ENCODE data around the gene SCYL1. TPM values are rescaled to one million over a fixed set of nuclear protein-coding genes. Genes with fewer than 3 reads are reported as not detected.

The SCYL1 gene
- total RNA-seq, 2 experiments from 2014 or later, result 74.2 to 74.9 TPM

- Mint-ChIP-seq H3K4me3 (peak overlapping the region; percentile 48), H3K36me3 (peaks cover 31% of the 10 kb centered on the region), H3K27ac (peak overlapping the region; percentile 60), H3K27me3 (no peaks in the 10 kb centered on the region), H3K4me1 (peaks cover 43% of the 10 kb centered on the region), H3K9me3 (no peaks in the 10 kb centered on the region)
- ATAC-seq (ENCODE audit: low read depth) (no peak), DNase-seq (peak; percentile 24)
- POLR2A ChIA-PET, result interaction anchor here (1.1 to 1.9 kb wide), 3 partner anchors 17 to 46 kb away, joined by 3 to 10 read pairs (median 3); partner anchors contain the start of gene ZNRD2
Observed at GRCh38 chr11:65548395-65548794, 23.5 kb downstream of the SCYL1 start.

DNA sequence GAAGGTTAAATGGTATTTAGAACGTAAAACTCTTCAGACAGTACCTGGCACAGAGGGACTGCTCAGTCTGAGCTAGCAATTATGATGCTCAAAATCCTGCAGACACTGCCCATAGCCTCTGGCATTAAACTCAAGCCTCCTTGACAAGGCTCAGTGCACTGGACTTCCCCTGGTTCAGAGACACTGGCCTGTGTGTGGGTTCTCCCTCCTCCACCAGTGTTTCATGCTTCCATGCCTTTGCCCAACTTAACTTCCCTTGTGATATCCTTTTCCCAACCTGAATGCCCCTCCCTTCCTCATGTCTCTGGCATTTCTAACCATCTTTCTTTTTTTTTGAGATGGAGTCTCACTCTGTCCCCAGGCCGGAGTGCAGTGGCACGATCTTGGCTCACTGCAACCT is 24.2 kb downstream of the SCYL1 start:
- Mint-ChIP-seq H3K4me3 (no peak overlapping the region), H3K9me3 (no peaks in the 10 kb centered on the region), H3K27me3 (no peaks in the 10 kb centered on the region), H3K27ac (no peak overlapping the region), H3K36me3 (peaks cover 31% of the 10 kb centered on the region), H3K4me1 (peaks cover 43% of the 10 kb centered on the region)
- no peak for DNase-seq
- POLR2A ChIA-PET, result interaction anchor here (0.6 to 1.9 kb wide), 3 partner anchors 10 to 21 kb away, joined by 3 to 10 read pairs (median 4); partner anchors contain the start of gene ZNRD2
- ATAC-seq (ENCODE audit: low read depth), result no peak

DNA sequence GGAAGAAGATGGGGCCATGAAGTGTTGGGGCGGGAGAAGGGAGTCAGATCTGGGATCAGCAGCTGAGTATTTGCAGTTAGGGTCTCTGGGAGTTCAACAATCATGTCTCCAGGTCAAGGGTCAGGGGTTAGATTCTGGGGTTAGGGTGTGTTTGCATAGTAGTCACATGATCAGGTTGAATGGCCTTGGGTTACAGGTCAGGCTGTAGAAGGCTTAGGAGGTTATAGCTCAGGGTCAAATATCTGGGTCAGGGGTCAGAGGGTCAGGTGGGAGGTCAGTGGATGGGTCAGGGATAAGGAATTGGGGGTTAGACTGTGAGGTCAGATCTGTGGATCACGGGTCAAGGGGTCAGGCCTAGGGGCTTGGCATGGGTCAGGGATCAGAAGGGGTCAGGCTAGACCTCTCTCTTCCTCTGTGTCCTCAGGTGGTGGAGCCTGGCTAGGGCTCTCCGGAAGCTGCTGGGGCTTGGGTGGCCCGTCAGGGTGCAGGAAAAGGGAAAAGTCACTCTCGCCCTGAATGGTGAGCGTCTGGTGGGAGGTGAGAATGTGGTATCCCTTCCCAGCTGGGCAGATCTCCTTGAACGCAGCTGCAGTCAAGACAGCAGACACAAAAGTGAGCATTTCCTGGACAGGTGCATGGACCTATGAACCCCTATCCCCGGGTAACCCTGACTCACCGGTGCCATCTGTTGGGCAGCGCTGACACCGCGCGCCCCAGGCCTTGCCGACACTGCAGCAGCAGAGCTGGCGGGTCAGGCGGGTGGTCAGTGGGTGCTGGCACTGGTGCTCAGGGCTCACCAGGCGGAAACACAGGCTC is 26.9 kb downstream of the SCYL1 start:
- DNase-seq (peak; percentile 74), ATAC-seq (ENCODE audit: low read depth) (peak; percentile 29)
- peaks cover 29% of the 10 kb centered on the region for H3K36me3 Mint-ChIP-seq
- H3K27ac Mint-ChIP-seq, result peak overlapping the region; percentile 30
- H3K27me3 Mint-ChIP-seq, result no peaks in the 10 kb centered on the region
- POLR2A ChIA-PET, result interaction anchor here (1.0 to 3.7 kb wide), 9 partner anchors 10 to 130 kb away, joined by 3 to 34 read pairs (median 6); partner anchors contain the start of genes FAM89B, SCYL1 and ZNRD2
- H3K4me3 Mint-ChIP-seq, result no peak overlapping the region
- H3K4me1 Mint-ChIP-seq, result peaks cover 57% of the 10 kb centered on the region
- no peaks in the 10 kb centered on the region for H3K9me3 Mint-ChIP-seq

GRCh38 chr11:65552388-65552951 is 27.6 kb downstream of the SCYL1 start:
- Mint-ChIP-seq H3K4me3 (peak overlapping the region; percentile 1), H3K27ac (peak overlapping the region; percentile 30), H3K4me1 (peaks cover 59% of the 10 kb centered on the region)

DNA sequence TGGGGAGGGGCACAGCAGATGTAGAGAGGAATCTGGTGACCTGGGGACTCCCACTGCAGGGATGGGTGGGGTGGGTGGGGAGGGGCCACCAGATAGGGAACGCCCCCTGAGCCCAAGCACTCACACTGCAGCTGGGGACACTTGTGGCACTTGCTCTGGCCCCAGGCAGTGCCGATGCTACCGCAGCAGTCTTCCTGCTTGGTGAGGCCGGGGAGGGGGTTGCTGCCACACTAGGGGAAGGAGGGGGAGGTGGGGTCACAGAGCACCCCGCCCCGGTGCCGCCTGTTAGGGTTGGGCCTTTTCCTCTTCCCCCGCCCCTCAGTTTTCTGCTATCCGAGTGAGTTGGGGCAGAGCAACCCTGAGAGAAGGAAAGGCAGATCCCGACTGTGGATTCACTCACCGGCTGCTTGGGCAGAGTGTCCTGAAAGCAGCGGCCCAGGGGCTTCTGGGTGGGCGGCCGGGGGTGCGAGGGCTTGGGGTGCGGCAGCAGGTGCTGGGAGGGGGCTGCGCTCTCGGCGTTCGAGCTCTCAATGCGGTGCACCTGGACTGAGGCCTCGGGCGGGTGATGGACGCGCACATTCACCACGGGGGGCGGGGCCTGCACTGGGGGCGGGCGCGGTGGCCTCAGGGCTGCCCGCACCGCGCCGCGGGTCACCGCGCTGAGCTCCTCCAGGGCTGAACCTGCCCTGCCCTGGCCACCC is 28.6 kb downstream of the SCYL1 start:
- H3K27ac Mint-ChIP-seq, result peak overlapping the region; percentile 74
- H3K27me3 Mint-ChIP-seq, result no peaks in the 10 kb centered on the region
- POLR2A ChIA-PET, result interaction anchor here (0.9 to 3.7 kb wide), 9 partner anchors 9 to 62 kb away, joined by 3 to 34 read pairs (median 7); partner anchors contain the start of genes EHBP1L1, FAM89B, PCNX3 and SCYL1
- peak; percentile 77 for ATAC-seq (ENCODE audit: low read depth)
- peak; percentile 84 for DNase-seq
- peaks cover 51% of the 10 kb centered on the region for H3K4me1 Mint-ChIP-seq
- H3K4me3 Mint-ChIP-seq, result peak overlapping the region; percentile 56
- peaks cover 23% of the 10 kb centered on the region for H3K36me3 Mint-ChIP-seq
- H3K9me3 Mint-ChIP-seq, result no peaks in the 10 kb centered on the region

More at GRCh38 chr11:65552388-65552951, 27.6 kb downstream of the SCYL1 start:
- Mint-ChIP-seq H3K27me3 (no peaks in the 10 kb centered on the region), H3K36me3 (peaks cover 29% of the 10 kb centered on the region), H3K9me3 (no peaks in the 10 kb centered on the region)
- DNase-seq, result no peak
- POLR2A ChIA-PET, result interaction anchor here (0.9 to 3.7 kb wide), 12 partner anchors 10 to 131 kb away, joined by 3 to 34 read pairs (median 6); partner anchors contain the start of genes EHBP1L1, FAM89B, PCNX3 and SCYL1
- ATAC-seq (ENCODE audit: low read depth), result no peak

DNA sequence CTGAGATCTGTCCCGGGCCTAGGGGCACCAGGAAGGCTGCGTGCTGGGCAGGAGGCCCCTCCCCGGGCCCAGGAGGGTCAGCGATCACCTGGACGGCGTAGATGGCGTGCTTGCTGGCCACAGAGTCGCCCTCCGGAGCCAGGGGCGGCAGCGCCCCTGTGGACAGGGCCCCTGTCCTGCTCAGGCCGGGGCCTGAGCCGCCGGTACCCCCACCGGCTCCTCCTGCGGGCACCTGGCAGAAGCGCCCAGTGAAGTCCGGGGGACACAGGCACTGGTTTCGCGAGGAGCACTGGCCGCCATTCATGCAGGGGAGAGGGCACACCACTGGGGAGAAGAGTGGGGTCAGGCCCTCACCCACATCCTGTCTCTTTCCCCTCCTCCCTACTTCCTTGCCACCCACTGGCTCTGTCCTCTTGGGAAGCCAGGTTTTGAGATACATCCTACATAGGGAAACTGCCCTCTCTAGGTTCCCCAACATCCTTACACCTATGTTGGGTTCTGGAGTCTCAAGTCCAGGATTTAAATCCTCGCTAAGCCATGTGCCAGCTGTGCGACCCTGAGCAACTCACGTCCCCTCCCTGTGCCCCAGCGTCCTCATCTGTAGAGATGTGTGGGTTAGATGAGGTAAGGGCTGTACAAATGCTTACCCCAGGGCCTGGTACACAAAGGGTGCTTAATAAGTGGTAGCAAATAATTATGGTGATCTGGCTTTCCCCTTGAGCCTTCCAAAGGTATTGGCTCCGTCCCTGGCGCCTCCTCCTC is 29.4 kb downstream of the SCYL1 start:
- H3K27ac Mint-ChIP-seq, result peak overlapping the region; percentile 85
- peaks cover 19% of the 10 kb centered on the region for H3K36me3 Mint-ChIP-seq
- H3K27me3 Mint-ChIP-seq, result no peaks in the 10 kb centered on the region
- DNase-seq (peak; percentile 36), ATAC-seq (ENCODE audit: low read depth) (no peak)
- POLR2A ChIA-PET, result interaction anchor here (0.8 to 3.7 kb wide), 8 partner anchors 9 to 29 kb away, joined by 4 to 38 read pairs (median 14); partner anchors contain the start of genes EHBP1L1, FAM89B, SCYL1 and ZNRD2
- H3K4me3 Mint-ChIP-seq, result peak overlapping the region; percentile 61
- H3K4me1 Mint-ChIP-seq, result peaks cover 46% of the 10 kb centered on the region
- no peaks in the 10 kb centered on the region for H3K9me3 Mint-ChIP-seq

DNA sequence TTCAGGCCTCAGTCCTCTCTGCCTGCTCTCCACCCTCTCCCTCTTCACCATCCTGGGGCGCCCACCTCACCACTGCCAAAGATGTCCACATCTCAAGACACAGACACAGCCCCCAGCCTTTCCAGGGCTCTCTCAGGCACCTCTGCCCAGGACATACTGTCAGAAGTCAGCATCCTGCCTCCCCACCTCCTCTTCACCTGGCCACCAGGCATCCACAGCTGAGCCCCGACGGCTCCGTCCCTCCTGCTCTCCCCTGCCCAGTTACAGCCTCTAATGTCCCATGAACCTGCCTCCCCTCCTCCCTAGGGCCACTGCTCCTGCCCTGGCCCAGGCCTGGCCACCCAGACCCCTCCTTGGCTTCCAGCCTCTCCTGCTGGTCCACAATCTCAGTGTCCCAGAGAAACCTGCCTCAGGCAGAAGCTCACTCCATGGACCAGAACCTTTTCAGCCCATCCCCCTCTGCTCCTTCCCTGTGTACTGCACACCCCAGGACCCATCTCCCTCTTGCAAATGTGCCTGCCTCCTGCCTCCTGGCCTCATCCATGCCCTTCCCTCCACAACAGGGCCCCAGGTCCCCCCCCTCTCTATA is 30.1 kb downstream of the SCYL1 start:
- Mint-ChIP-seq H3K9me3 (no peaks in the 10 kb centered on the region), H3K4me3 (peak overlapping the region; percentile 61), H3K4me1 (peaks cover 48% of the 10 kb centered on the region), H3K36me3 (peaks cover 15% of the 10 kb centered on the region), H3K27ac (peak overlapping the region; percentile 85), H3K27me3 (no peaks in the 10 kb centered on the region)
- POLR2A ChIA-PET, result interaction anchor here (0.6 to 3.5 kb wide), 5 partner anchors 9 to 519 kb away, joined by 4 to 38 read pairs (median 4); partner anchors contain the start of genes FAM89B and ZNRD2
- DNase-seq (peak; percentile 45), ATAC-seq (ENCODE audit: low read depth) (no peak)

- ATAC-seq (ENCODE audit: low read depth) (no peak), DNase-seq (peak; percentile 39)
- H3K9me3 Mint-ChIP-seq, result no peaks in the 10 kb centered on the region
- H3K27me3 Mint-ChIP-seq, result no peaks in the 10 kb centered on the region
- H3K27ac Mint-ChIP-seq, result peak overlapping the region; percentile 87
- POLR2A ChIA-PET, result interaction anchor here (1.0 to 3.5 kb wide), 3 partner anchors 10 to 16 kb away, joined by 4 to 38 read pairs (median 20); partner anchors contain the start of genes FAM89B and ZNRD2
- peak overlapping the region; percentile 86 for H3K4me3 Mint-ChIP-seq
- H3K4me1 Mint-ChIP-seq, result peaks cover 56% of the 10 kb centered on the region
- H3K36me3 Mint-ChIP-seq, result peaks cover 12% of the 10 kb centered on the region
Observed at GRCh38 chr11:65555693-65556231, 30.9 kb downstream of the SCYL1 start.

DNA sequence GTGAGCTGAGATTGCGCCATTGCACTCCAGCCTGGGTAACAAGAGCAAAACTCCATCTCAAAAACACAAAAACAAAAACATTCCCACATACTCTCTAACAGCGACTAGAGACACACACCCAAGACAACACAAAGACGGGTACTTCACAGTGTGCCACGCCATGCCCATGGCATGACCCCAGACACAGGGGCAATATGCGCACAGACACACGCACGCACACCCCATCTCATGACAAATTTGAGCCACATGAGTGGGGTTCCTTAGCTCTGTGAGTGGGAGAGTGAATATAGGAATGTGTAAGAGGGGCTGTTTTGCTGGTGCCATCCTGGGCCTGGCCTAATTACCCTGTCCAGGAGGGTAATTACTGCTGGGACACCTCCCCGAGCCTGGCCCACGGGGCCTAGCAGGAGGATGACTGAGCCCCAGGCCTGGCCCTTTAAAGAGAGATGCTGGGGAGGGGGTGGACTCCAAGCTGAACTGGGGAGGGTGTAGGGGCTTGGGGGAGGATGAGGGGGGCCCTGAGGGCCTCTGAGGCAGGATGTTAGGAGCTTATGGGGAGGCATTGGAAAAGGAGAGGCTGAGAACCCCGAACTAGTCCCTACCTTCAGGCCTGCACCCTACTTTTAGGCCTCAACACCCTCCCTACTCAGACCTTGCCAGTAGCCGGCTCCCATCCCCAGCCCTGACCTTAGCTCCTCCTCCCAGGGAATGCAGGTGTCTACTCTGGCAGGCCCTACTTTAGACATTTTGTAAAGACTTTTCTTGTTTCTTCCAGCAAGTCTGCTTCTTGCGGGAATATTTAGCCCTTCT is 31.8 kb downstream of the SCYL1 start:
- no peak for ATAC-seq (ENCODE audit: low read depth)
- no peaks in the 10 kb centered on the region for H3K9me3 Mint-ChIP-seq

GRCh38 chr11:65557280-65558001 is 32.6 kb downstream of the SCYL1 start:
- Mint-ChIP-seq H3K27ac (peak overlapping the region; percentile 87), H3K27me3 (no peaks in the 10 kb centered on the region), H3K4me1 (peaks cover 43% of the 10 kb centered on the region), H3K4me3 (peak overlapping the region; percentile 86), H3K36me3 (no peaks in the 10 kb centered on the region), H3K9me3 (no peaks in the 10 kb centered on the region)
- POLR2A ChIA-PET, result interaction anchor here (0.8 to 3.5 kb wide), 7 partner anchors 8 to 81 kb away, joined by 3 to 38 read pairs (median 3); partner anchors contain the start of genes FAM89B, SIPA1 and ZNRD2
- DNase-seq, result peak; percentile 57
- ATAC-seq (ENCODE audit: low read depth), result no peak

More for the DNA sequence above, 31.8 kb downstream of the SCYL1 start:
- Mint-ChIP-seq H3K27me3 (no peaks in the 10 kb centered on the region), H3K36me3 (peaks cover 3% of the 10 kb centered on the region), H3K27ac (peak overlapping the region; percentile 87), H3K4me1 (peaks cover 51% of the 10 kb centered on the region), H3K4me3 (peak overlapping the region; percentile 86)
- POLR2A ChIA-PET, result interaction anchor here (0.6 to 3.5 kb wide), 9 partner anchors 9 to 104 kb away, joined by 3 to 38 read pairs (median 3); partner anchors contain the start of genes FAM89B, PCNX3, SIPA1 and ZNRD2
- DNase-seq, result peak; percentile 37
